8988T (cell line): ENCODE data around the gene TEX29.

Experiments
- DNase-seq: peaks from one replicate; pipeline ENCODE4 v3.0.0; 2011

TEX29 gene

DNA sequence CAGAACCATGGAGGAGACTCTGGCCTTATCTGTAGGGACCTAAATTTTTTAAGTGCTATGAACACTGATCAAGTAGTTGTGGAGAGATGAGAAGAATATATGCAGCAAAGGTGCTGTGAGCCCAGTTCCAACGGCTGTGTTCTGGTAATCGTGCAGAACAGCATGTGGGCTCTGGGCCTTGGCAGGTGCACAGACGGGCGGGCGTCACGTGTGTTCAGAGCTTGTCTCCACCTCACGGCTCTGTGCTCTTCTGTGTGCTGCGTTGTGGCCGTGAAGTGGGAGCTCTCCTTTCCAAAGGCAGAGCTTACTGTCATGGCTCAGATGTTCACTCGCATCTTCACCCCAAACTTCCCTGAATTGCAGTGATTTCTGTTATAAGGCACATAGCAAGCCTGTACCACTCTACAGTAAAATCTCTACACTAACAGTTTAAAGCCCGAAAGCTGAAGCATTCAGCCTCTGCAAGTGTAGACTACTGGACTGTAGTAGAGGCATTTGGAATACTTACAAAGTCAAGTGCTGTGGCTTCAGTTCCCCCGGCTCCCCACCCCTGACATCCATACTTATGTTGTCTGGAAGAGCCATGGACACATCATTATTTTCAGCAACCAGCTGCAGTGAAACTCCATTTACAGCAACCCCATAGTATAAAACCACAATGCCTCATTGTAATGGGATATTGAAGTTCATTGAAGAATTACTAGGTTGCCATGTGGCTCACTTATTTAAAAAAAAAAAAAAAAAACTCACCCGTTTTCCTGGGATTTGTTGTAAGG lies 27.5 kb upstream of the TEX29 start:
- DNase-seq: no peak

GRCh38 chr13:111295886-111296285 lies 24.6 kb upstream of the TEX29 start:
- DNase-seq: no peak

- DNase-seq: no peak
Observed at GRCh38 chr13:111296417-111296816, 24.0 kb upstream of the TEX29 start.

DNA sequence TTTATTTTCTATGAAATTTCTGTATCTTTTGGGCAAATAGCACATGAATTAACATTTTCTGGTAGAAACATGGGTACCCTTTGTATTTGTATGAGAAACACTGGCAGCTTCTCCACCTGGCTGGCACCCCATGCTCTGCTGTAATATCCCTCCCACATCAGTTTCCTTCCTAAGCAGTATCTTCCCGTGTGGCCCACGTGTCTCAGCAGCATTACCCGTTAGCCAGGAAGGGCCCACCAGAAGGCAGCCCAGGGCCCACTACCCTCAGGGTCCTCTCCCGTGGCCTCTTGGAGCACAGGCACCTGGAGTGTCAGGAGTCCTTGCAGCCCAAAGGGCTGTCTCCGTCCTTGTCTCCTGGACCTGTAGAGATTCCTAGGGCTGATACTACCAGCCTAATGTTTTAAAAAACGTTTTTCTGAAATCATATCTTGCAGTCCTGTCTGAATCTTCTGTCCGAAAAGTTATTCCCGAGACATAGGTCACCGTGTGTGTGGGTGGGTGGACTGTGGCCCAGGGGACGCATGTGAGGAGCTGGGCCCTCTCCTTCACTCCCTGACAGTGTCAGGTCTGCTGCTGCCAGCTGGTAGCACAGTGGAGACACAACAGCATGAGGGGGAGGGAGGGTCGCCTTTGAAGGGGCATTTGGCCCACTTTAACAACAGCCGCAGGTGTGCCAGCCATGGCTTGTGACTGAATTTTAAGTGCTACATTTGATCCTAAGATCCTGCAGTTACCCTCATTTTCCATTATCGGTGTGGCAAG lies 22.0 kb upstream of the TEX29 start:
- DNase-seq: no peak

- DNase-seq: no peak
Observed at GRCh38 chr13:111302045-111302726, 18.3 kb upstream of the TEX29 start.

GRCh38 chr13:111303559-111303958 lies 16.9 kb upstream of the TEX29 start:
- no peak for DNase-seq

GRCh38 chr13:111304041-111304544 lies 16.3 kb upstream of the TEX29 start:
- DNase-seq: no peak

DNA sequence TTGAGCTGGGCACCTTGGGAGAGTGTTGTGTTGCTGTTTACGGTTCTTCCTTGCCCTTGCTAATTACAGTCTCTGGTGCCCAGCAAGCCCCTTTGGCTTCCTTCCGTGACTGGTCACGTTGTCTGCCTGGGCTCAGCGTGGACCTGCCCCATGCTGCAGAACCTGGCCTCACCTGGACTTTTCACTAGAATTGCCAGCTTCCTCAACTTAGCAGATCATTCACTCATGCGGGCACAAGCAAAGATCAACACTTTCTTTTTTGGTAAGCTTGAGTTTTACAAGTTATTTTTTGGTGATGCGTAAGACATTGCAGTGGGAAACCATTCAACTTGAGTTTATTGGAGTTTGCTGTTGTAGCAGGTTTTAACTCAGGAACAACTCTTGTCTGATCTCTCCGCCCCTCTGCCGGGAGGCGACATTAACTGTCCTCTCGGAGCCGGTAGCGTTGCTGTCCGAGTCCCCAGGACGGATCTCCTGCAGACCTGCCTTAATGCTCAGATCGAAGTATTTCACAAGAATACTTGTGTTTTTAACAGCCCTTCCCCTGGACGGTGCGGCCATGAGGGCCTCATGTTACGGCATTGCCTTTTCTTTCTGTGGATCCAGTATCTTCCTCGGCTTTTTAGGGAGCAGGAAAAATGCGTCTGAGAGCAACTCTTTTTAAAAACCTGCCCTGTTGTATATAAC lies 15.7 kb upstream of the TEX29 start:
- DNase-seq: no peak

DNA sequence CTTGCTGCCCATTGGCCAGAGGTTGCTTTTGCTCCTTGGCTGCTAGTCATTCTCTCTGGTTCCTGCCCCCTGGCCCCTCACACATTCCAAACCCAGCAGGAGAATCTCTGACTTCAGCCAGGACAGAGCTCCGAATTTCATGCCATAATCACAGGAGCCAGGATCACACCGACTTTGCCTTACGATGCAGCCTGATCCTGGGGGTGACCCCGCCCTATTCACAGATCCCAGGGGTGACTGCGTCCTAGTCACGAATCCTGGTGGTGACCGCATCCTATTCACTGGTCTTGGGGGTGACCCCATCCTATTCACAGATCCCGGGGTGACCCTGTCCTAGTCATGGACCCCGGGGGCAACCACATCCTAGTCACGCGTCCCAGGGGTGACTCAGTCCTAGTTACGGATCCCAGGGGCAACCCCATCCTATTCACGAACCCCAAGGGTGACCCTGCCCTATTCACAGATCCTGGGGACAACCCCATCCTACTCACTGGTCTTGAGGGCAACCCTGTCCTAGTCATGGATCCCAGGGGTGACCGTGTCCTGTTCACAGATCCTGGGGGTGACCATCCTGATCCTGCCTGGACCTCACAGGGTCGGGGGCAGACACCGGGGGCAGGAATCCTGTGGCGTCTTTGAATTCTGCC lies 7.4 kb upstream of the TEX29 start:
- no peak for DNase-seq

DNA sequence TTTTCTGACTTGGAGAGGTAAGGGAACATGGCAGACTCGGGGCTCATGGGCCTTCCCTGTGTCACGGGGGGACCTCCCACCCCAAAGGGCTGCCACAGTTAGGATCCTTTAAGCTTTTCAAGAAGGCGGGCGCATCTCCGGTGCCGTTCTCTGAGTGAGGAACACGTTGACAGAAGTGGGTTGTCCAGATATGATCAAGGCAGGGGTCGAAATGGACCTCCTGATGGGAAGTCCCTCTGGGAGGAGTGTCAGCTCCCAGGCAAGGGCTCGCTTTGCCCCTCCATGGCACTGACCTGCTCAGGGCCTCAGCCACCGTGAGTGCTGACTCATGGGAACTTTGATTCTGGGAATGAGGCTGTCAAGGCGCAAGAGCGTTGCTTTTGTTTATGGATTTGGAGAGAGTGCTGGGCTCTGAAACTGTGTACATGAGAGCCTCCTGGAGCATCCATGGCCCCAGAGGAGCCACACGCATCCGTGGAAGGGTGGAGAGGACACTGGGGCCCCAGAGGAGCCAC lies 6.5 kb upstream of the TEX29 start:
- DNase-seq: no peak

DNA sequence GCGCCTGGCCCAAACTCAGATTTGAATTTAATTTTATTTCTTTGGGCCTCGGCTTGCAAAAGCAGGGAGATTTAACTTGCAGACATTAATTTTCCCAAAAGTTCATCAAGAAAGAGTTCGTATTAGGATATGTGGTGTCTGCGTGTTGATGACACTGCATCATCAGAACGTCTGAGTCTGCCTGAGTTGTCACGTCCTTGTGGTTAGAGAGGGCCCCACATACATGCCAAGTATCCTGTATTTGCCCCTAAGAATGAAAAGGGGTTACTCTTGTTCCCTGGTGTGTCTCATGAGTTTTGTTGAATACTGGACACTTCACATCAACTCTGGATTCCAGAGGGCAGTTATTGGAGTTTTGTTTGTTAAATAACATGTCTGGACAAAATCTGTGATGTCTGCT lies 5.6 kb upstream of the TEX29 start:
- DNase-seq: no peak

- DNase-seq: no peak
Observed at GRCh38 chr13:111315347-111315995, 5.0 kb upstream of the TEX29 start.

DNA sequence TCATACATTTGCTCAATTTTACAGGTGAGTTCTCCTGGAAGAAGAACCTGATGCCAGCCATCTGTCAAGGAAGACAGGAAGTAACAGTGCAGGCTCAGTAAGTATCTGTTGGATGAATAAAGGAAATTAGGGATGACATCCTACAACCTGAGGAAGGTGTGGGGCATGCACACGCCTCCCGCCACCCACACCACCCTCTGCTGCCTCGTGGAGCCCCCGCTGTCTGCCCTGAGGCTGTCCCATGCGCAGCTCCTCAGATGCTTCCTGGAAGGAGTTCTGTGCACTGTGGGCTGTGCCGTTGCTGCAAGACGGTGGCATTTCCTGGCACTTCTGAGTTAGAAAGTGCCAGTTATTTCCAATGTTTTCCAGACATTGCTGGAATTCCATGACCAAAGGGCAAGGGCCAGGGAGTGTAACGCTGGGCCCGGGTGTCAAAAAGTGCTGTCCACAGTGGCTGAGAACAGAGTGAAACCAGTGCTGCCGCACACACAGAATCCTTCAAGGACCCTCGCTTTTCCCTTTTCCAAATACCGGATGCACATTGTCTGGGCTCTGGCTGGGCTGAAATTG lies 4.2 kb upstream of the TEX29 start:
- DNase-seq: no peak

- DNase-seq: no peak
Observed at GRCh38 chr13:111317042-111317550, 3.3 kb upstream of the TEX29 start.

DNA sequence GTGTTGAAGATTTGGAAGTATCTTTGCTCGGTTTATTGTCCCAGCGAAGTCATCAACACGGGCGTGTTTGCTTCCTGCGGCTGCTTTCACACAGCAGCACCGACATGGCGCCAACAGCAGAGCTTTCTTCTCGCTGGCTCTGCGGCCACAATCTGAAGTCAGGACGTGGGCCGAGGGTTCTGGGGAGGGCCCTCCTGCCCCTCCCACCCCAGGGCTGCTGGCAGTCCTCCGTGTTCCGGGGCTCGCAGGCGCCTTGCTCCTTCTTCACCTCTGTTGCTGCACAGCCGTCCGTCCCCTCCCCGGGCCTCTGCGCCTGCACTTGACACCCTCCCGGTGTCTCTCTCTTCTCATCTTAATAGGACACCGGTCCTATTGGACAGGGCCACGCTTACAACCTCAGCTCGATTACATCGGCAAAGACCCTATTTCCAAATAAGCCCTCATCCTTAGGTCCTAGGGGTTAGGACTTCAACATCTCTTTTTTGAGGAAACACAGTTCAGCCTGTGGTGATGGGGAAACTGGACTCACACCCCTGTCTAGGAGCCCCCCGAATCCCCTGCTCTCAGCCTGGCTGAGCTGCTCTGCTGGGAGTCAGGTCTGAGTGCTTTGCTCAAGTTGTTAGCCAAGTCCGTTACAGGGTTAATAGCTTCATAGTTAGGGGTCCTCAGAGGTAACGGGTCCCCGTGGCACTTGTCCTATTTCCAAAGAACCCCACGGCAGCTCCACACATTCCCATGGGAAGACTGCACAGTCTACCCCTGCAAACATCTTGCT lies 2.7 kb upstream of the TEX29 start:
- no peak for DNase-seq

GRCh38 chr13:111318386-111318785 lies 2.1 kb upstream of the TEX29 start:
- DNase-seq: no peak

DNA sequence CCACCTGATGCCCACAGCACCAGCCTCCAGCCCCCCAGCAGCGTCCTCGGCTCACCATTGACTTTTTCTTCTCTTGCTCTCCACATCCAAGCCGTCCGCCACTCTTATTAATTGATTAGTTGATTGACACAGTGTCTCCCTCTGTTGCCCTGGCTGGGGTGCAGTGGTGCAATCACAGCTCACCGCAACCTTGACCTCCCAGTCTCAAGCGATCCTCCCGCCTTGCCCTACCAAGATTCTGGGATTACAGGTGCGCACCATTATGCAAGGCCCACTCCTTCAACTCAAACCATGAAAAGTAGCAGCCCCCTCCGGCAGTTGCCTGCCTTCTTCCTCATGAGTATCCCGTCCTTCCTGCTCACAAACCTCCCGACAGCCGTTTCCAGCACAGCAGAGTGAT lies 921 bp upstream of the TEX29 start:
- DNase-seq: no peak

DNA sequence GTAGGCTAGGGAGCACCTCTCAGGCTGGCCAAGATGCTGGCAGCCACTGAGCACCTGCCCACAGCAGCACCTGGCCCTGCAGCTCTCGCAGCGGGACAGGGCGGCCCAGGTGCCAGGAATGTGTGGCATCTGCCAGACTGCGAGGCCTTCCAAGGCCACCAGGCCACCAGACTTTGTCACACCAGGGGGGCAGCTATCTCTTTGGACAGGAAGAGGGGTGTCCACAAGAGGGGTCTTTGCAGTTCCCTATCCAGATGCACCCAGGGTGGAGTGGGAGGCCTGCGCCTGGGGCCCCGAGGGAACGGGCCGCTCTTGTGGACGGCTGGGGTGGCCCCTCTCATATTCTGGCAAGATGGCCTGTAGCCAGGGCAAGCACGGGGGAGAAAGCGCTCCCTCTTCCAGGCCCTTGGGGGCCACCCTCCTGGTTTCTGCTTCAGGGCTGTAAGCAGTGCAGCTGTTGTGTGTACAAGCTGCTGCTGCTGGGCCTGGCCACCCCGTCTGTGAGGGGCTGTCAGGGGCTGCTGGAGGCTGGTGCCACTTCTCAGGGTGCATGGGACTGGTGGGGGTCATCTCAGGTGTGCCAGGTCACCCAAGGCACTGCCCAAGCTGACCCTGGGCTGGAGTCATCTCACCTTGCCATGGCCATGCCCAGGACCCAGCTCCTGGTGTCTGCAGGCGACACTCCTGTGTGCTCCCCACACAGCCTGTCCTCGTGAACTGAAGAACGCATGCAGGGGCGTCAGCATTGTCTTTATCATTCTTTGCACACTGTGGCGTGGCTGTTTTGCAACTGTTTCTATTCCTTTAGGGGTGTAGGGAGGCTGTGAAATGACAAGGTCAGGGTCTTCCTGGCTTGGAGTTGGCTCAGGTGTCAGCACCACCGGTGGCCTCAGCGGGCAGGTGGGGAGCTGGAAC lies 1.8 kb downstream of the TEX29 start:
- DNase-seq: no peak

- DNase-seq: no peak
Observed at GRCh38 chr13:111322916-111323331, 2.5 kb downstream of the TEX29 start.
